HCT116 (cell line): ENCODE results near the gene MPP2.

Source experiments
- CBX3 ChIP-seq: IDR thresholded peaks from 2 replicates; pipeline ENCODE4 v1.6.1; 2012; ENCODE audit warnings: low read depth
- EGR1 ChIP-seq: IDR thresholded peaks from 2 replicates; pipeline ENCODE4 v1.6.1; 2012; ENCODE audit warnings: low read depth
- EZH2phosphoT487 ChIP-seq: fragments of 200-600 bp; IDR thresholded peaks from 2 replicates; pipeline ENCODE4 v1.6.1; 2018; ENCODE audit warnings: antibody characterized with exemption, borderline replicate concordance
- JUND ChIP-seq: IDR thresholded peaks from 2 replicates; pipeline ENCODE4 v1.6.1; 2012
- POLR2A ChIP-seq: IDR thresholded peaks from 2 replicates; pipeline ENCODE4 v1.7.0; 2011; ENCODE audit warnings: borderline replicate concordance; ENCODE audit not compliant: insufficient read depth, insufficient read length; ENCODE audit errors: extremely low read depth
- POLR2AphosphoS5 ChIP-seq: IDR thresholded peaks from 2 replicates; pipeline ENCODE4 v1.6.1; 2011; ENCODE audit warnings: mild to moderate bottlenecking, low read depth, low read length, moderate library complexity
- TF ChIP-seq, protein P1 (sequence below), 3 experiments: fragments of 200-600 bp in 1 of 3; sonication (generic) in 1 of 3; IDR thresholded peaks in 2 of 3; conservative IDR thresholded peaks in 1 of 3; 2 replicates each; pipeline ENCODE4 v1.5.1; 2012 to 2017; ENCODE audit warnings: low read depth in 2 of 3, low read length in 2 of 3, antibody characterized with exemption in 1 of 3, borderline replicate concordance in 1 of 3, control low read depth in 1 of 3, mild to moderate bottlenecking in 1 of 3, mixed read lengths in 1 of 3, mixed run types in 1 of 3, moderate library complexity in 1 of 3; ENCODE audit not compliant: insufficient read depth in 1 of 3
- TF ChIP-seq, protein P2 (sequence below): IDR thresholded peaks from 2 replicates; pipeline ENCODE4 v1.6.1; 2012; ENCODE audit warnings: low read depth
- TF ChIP-seq, protein P3 (sequence below): IDR thresholded peaks from 2 replicates; pipeline ENCODE4 v1.6.1; 2012

DNA sequence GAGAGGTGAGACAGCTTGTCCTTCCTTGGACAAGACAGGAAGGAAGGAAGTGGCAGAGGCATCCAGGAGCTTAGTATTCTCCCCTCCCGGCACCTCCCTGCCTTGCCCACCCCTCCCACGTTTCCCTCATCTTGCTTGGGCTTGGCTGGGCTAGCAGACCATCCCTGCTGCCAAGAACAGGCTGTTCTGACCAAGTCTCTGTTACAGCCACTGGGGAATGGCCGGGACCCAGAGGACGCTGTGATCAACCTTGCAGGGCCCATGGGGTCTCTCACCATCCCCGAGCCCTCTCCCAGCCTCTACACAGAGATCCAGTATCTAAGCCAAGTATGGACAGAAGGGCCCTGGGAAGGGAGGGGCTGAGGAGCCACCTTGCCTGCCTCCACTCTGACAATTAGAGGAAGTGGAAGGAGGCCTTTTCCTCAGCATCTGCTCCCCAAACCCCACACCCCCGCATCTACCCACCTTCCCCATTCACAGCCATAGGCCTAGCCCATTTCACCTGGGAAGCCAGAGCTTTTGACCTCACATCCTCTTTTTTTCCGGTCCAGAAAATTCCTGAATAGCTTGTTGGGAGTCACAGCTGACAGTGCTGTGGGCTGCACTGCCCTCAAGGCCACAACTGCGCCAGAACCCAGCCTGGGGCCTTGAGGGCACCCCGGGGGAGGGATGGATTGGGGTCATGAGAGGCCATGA is 46.3 kb downstream of the MPP2 start:
- TF ChIP-seq, protein P1, sequence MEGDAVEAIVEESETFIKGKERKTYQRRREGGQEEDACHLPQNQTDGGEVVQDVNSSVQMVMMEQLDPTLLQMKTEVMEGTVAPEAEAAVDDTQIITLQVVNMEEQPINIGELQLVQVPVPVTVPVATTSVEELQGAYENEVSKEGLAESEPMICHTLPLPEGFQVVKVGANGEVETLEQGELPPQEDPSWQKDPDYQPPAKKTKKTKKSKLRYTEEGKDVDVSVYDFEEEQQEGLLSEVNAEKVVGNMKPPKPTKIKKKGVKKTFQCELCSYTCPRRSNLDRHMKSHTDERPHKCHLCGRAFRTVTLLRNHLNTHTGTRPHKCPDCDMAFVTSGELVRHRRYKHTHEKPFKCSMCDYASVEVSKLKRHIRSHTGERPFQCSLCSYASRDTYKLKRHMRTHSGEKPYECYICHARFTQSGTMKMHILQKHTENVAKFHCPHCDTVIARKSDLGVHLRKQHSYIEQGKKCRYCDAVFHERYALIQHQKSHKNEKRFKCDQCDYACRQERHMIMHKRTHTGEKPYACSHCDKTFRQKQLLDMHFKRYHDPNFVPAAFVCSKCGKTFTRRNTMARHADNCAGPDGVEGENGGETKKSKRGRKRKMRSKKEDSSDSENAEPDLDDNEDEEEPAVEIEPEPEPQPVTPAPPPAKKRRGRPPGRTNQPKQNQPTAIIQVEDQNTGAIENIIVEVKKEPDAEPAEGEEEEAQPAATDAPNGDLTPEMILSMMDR (IDR thresholded peaks at IDR 0.05 in 2 of 3, conservative IDR thresholded peaks at IDR 0.05 in 1 of 3; ENCODE audit: borderline replicate concordance in 1 of 3, insufficient read depth in 1 of 3, low read depth in 2 of 3, low read length in 2 of 3): no peak
- no peak for TF ChIP-seq EZH2phosphoT487
- TF ChIP-seq POLR2AphosphoS5: no peak
- TF ChIP-seq POLR2A: no peak
- TF ChIP-seq, protein P2, sequence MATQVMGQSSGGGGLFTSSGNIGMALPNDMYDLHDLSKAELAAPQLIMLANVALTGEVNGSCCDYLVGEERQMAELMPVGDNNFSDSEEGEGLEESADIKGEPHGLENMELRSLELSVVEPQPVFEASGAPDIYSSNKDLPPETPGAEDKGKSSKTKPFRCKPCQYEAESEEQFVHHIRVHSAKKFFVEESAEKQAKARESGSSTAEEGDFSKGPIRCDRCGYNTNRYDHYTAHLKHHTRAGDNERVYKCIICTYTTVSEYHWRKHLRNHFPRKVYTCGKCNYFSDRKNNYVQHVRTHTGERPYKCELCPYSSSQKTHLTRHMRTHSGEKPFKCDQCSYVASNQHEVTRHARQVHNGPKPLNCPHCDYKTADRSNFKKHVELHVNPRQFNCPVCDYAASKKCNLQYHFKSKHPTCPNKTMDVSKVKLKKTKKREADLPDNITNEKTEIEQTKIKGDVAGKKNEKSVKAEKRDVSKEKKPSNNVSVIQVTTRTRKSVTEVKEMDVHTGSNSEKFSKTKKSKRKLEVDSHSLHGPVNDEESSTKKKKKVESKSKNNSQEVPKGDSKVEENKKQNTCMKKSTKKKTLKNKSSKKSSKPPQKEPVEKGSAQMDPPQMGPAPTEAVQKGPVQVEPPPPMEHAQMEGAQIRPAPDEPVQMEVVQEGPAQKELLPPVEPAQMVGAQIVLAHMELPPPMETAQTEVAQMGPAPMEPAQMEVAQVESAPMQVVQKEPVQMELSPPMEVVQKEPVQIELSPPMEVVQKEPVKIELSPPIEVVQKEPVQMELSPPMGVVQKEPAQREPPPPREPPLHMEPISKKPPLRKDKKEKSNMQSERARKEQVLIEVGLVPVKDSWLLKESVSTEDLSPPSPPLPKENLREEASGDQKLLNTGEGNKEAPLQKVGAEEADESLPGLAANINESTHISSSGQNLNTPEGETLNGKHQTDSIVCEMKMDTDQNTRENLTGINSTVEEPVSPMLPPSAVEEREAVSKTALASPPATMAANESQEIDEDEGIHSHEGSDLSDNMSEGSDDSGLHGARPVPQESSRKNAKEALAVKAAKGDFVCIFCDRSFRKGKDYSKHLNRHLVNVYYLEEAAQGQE: no peak
- TF ChIP-seq CBX3: no peak
- no peak for TF ChIP-seq EGR1
- TF ChIP-seq JUND: no peak
- TF ChIP-seq, protein P3, sequence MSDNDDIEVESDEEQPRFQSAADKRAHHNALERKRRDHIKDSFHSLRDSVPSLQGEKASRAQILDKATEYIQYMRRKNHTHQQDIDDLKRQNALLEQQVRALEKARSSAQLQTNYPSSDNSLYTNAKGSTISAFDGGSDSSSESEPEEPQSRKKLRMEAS: no peak
